ENCODE measurements around the gene HLA-DPA1. TPM values are rescaled to one million over a fixed set of nuclear protein-coding genes. Genes with fewer than 3 reads are reported as not detected.
"Not testable (repeated sequence)": the region's sequence is repeated elsewhere in the genome, so short reads cannot be mapped to it uniquely, and the experiment has no call there.

Gene HLA-DPA1
- total RNA-seq, 4 donors from 2014 or later: 2.2 to 77.8 (median 28.7) TPM

DNA sequence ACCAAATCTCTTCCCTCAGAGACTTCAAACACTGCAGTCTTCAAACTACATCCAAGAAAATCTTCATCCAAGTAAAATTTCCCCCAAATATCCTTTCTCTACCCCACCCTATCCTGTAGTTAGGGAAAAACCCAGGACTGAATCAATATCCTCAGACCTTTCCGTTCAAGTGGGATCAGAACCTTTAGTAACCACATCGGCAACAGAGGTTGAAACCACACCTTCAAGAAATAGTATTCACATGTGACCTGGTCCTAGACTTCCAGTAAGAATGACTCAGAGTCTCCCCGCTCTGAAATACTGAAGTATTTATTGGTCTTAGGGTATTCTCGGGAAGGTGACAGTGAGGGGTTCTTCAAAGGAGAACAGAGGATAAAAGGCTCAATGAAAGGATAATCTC, 8.7 kb downstream of the HLA-DPA1 start:
- in situ Hi-C loops (cut with MboI; ENCODE audit: low pct_ligation_motif_present in 1 of 4, low pct_unique_long_range_greater_than_20kb in 1 of 4, low sequenced_read_pairs in 3 of 4): no loop called here
- TF ChIP-seq, protein P1, sequence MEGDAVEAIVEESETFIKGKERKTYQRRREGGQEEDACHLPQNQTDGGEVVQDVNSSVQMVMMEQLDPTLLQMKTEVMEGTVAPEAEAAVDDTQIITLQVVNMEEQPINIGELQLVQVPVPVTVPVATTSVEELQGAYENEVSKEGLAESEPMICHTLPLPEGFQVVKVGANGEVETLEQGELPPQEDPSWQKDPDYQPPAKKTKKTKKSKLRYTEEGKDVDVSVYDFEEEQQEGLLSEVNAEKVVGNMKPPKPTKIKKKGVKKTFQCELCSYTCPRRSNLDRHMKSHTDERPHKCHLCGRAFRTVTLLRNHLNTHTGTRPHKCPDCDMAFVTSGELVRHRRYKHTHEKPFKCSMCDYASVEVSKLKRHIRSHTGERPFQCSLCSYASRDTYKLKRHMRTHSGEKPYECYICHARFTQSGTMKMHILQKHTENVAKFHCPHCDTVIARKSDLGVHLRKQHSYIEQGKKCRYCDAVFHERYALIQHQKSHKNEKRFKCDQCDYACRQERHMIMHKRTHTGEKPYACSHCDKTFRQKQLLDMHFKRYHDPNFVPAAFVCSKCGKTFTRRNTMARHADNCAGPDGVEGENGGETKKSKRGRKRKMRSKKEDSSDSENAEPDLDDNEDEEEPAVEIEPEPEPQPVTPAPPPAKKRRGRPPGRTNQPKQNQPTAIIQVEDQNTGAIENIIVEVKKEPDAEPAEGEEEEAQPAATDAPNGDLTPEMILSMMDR (IDR thresholded peaks at IDR 0.05): no peak
- no peak for TF ChIP-seq EP300 (IDR thresholded peaks at IDR 0.05; ENCODE audit: low read depth)
- no peak for TF ChIP-seq POLR2A (IDR thresholded peaks at IDR 0.05)
- TF ChIP-seq POLR2AphosphoS5 (IDR thresholded peaks at IDR 0.05): no peak
- Histone ChIP-seq H3K27ac (no peak overlapping the region), H3K4me1 (no peaks in the 10 kb centered on the region), H3K27me3 (no peaks in the 10 kb centered on the region), H3K4me3 (no peak overlapping the region), H3K9me3 (no peaks in the 10 kb centered on the region), H3K36me3 (no peaks in the 10 kb centered on the region)
- WGBS, 2 donors (ENCODE audit: low coverage in 1 of 2): 53 to 70% methylated on average over 3 to 4 of the region's 4 CpGs
- intact Hi-C loops (cut with DNase I; ENCODE audit: low total_unique reads): no loop called here
- no peak for DNase-seq

DNA sequence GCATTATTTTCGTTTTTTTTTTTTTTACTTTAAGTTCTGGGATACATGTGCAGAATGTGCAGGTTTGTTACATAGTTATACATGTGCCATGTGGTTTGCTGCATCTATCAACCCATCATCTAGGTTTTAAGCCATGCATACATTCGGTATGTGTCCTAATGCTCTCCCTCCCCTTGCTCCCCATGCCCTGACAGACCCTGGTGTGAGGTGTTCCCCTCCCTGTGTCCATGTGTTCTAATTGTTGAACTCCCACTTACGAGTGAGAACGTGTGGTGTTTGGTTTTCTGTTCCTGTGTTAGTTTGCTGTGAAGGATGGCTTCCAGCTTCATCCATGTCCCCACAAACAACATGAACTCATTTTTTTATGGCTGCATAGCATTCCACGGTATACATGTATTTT, 10.0 kb downstream of the HLA-DPA1 start:
- in situ Hi-C loops (cut with MboI; ENCODE audit: low pct_ligation_motif_present in 1 of 4, low pct_unique_long_range_greater_than_20kb in 1 of 4, low sequenced_read_pairs in 3 of 4); H3K4me1 ChIP-seq; intact Hi-C loops (cut with DNase I; ENCODE audit: low total_unique reads); H3K36me3 ChIP-seq; H3K27me3 ChIP-seq; H3K4me3 ChIP-seq; H3K27ac ChIP-seq; DNase-seq; H3K9me3 ChIP-seq: not testable (repeated sequence)
- 62 to 72% methylated on average over 4 to 5 of the region's 5 CpGs for WGBS, 2 donors (ENCODE audit: low coverage in 1 of 2)

DNA sequence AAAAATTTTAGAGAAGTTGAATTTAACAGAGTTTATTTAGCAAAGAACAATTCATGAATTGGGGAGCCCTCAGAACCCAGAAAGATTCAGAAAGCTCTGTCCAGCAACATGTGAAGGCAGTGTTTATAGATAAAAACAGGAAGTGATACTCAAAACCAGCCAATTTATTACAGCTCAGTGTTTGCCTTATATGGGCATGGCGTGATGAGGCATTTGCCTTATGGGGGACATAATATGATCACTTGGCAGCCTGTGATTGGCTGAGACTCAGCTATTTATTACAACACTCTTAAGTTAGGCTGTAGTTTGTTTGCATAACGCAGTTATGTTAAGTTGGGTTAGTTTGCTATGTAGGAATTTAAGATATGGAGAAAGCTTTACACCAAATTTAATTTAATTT, 11.5 kb downstream of the HLA-DPA1 start:
- in situ Hi-C loops (cut with MboI; ENCODE audit: low pct_ligation_motif_present in 1 of 4, low pct_unique_long_range_greater_than_20kb in 1 of 4, low sequenced_read_pairs in 3 of 4) (no loop called here), intact Hi-C loops (cut with DNase I; ENCODE audit: low total_unique reads) (no loop called here)
- no peaks in the 10 kb centered on the region for H3K4me1 ChIP-seq
- H3K9me3 ChIP-seq: no peaks in the 10 kb centered on the region
- WGBS, 2 donors (ENCODE audit: low coverage in 1 of 2): 50 to 70% methylated on average over 1 to 2 of the region's 2 CpGs
- DNase-seq: no peak
- no peaks in the 10 kb centered on the region for H3K36me3 ChIP-seq
- no peak overlapping the region for H3K27ac ChIP-seq
- no peak overlapping the region for H3K4me3 ChIP-seq
- no peak for TF ChIP-seq POLR2AphosphoS5 (IDR thresholded peaks at IDR 0.05)
- TF ChIP-seq EP300 (IDR thresholded peaks at IDR 0.05; ENCODE audit: low read depth): no peak
- TF ChIP-seq, protein P1 (IDR thresholded peaks at IDR 0.05): no peak
- TF ChIP-seq POLR2A (IDR thresholded peaks at IDR 0.05): no peak
- H3K27me3 ChIP-seq: no peaks in the 10 kb centered on the region

DNA sequence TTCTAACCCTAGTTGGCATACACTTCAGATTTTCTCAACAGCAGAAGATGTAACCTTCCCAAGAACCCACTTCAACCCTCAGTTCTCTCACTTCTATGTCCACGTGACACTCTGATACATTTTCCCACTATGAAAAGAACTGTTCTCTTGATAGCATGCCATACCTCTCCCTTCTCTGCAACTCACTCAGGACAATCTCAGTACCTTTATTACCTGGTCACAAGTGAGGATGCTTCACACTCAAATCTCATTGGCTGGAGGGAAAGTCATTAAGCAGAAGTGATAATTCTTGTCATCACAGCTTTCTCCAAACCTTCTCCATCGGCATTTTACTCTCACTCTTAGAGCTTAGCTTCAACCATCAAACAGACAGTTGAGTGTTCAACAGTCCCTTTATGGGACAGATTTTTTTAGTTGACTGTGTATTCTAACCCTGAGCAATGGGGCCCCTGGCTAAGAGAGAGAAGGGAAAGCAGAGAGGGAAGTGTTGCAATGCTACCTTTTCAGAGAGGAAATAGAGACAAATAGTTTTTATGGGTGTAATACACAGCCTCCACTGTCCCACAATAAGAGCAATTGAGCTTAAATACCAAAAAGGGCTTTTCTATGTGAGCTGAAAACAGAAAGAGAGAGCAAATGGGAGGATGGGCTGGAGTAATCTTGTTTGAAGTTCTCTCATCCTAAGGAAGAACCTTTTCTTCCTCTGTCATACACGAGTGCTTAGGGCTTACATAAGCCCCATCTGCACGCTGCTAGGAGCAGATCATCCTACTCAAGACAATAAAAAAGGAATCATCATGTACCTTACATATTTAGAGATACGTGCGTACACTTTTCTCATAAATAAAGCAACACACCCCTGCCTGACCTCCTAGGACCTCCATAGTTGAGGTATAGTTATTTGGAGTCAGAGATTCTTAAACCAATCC, 16.0 kb downstream of the HLA-DPA1 start:
- intact Hi-C loops (cut with DNase I; ENCODE audit: low total_unique reads) (no loop called here), in situ Hi-C loops (cut with MboI; ENCODE audit: low pct_ligation_motif_present in 1 of 4, low pct_unique_long_range_greater_than_20kb in 1 of 4, low sequenced_read_pairs in 3 of 4) (no loop called here)
- TF ChIP-seq EP300 (IDR thresholded peaks at IDR 0.05; ENCODE audit: low read depth): no peak
- TF ChIP-seq, protein P1 (IDR thresholded peaks at IDR 0.05): no peak
- TF ChIP-seq POLR2A (IDR thresholded peaks at IDR 0.05): no peak
- TF ChIP-seq POLR2AphosphoS5 (IDR thresholded peaks at IDR 0.05): no peak
- DNase-seq: no peak
- H3K9me3 ChIP-seq: no peaks in the 10 kb centered on the region
- no peaks in the 10 kb centered on the region for H3K4me1 ChIP-seq
- no peak overlapping the region for H3K27ac ChIP-seq
- H3K4me3 ChIP-seq: no peak overlapping the region
- no peaks in the 10 kb centered on the region for H3K36me3 ChIP-seq
- WGBS, 2 donors (ENCODE audit: low coverage in 1 of 2): 54 to 64% methylated on average over 6 of the region's 6 CpGs
- H3K27me3 ChIP-seq: no peaks in the 10 kb centered on the region
